Osteoblast (primary cell): ENCODE measurements around the gene LETM1. TPM values are rescaled to one million over a fixed set of nuclear protein-coding genes. Genes with fewer than 3 reads are reported as not detected.

ENCODE experiments used
- DNase-seq: peaks from one replicate; pipeline ENCODE4 v3.0.0; 2011; ENCODE audit warnings: low spot score, mixed read lengths; ENCODE audit not compliant: insufficient read length; ENCODE audit errors: missing footprints
- H2AFZ ChIP-seq: 2 replicates; pipeline ENCODE4 v1.6.0; 2011; ENCODE audit warnings: mild to moderate bottlenecking, low read length
- H3K27ac ChIP-seq: 2 replicates; pipeline ENCODE4 v1.5.1; 2011; ENCODE audit warnings: mild to moderate bottlenecking, low read depth, low read length, moderate library complexity
- H3K27me3 ChIP-seq: 2 replicates; pipeline ENCODE4 v1.6.0; 2012; ENCODE audit warnings: mild to moderate bottlenecking, control low read depth, inconsistent platforms, low read length, moderate library complexity; ENCODE audit not compliant: insufficient read depth
- H3K36me3 ChIP-seq: 2 replicates; pipeline ENCODE4 v1.5.1; 2011; ENCODE audit warnings: mild to moderate bottlenecking, low read length, control low read depth, moderate library complexity; ENCODE audit not compliant: insufficient read depth
- H3K4me1 ChIP-seq: 2 replicates; pipeline ENCODE4 v1.5.1; 2011; ENCODE audit warnings: mild to moderate bottlenecking, low read length, control low read depth, moderate library complexity; ENCODE audit not compliant: insufficient read depth
- H3K4me2 ChIP-seq: 2 replicates; pipeline ENCODE4 v1.6.0; 2011; ENCODE audit warnings: mild to moderate bottlenecking, low read length; ENCODE audit not compliant: insufficient read depth
- H3K4me3 ChIP-seq: fragments of 200-600 bp; sonication (generic); 3 replicates; pipeline ENCODE4 v1.5.1; 2012; ENCODE audit warnings: mild to moderate bottlenecking, low read length, inconsistent platforms; ENCODE audit not compliant: insufficient read depth
- H3K79me2 ChIP-seq: 2 replicates; pipeline ENCODE4 v1.6.0; 2012; ENCODE audit warnings: mild to moderate bottlenecking, low read length, control low read depth, inconsistent platforms; ENCODE audit not compliant: insufficient read depth
- H3K9me3 ChIP-seq: 2 replicates; pipeline ENCODE4 v1.5.1; 2011; ENCODE audit warnings: low read depth, low read length, control low read depth
- H4K20me1 ChIP-seq: 2 replicates; pipeline ENCODE4 v1.6.0; 2012; ENCODE audit warnings: mild to moderate bottlenecking, low read length, control low read depth; ENCODE audit not compliant: insufficient read depth
- CTCF ChIP-seq: IDR thresholded peaks from 2 replicates; pipeline ENCODE4 v1.5.1; 2011; ENCODE audit warnings: mild to moderate bottlenecking, low read depth, low read length, moderate library complexity; ENCODE audit errors: extremely low read depth
- total RNA-seq: library from RNA; depleted of rRNA; stranded (reverse); fragments of >200 nt; gene quantifications from 2 replicates; pipeline ENCODE4 v1.2.3, GENCODE V29; 2012

LETM1 gene
- total RNA-seq, 1 donor = 75.3 TPM

- Histone ChIP-seq H3K79me2 (no peaks in the 10 kb centered on the region), H3K27me3 (peaks cover 4% of the 10 kb centered on the region), H4K20me1 (no peaks in the 10 kb centered on the region), H3K4me3 (no peak overlapping the region), H3K36me3 (no peaks in the 10 kb centered on the region), H3K4me2 (no peak overlapping the region), H3K4me1 (no peaks in the 10 kb centered on the region), H3K9me3 (no peaks in the 10 kb centered on the region), H2AFZ (no peak overlapping the region), H3K27ac (no peak overlapping the region)
- no peak for DNase-seq
- TF ChIP-seq CTCF = no peak
Observed at GRCh38 chr4:1787411-1788077, 68.4 kb downstream of the LETM1 start.

GRCh38 chr4:1786544-1787362 lies 69.2 kb downstream of the LETM1 start:
- Histone ChIP-seq H2AFZ (no peak overlapping the region), H3K4me1 (no peaks in the 10 kb centered on the region)
- TF ChIP-seq CTCF = no peak

GRCh38 chr4:1785592-1785991 lies 70.4 kb downstream of the LETM1 start:
- Histone ChIP-seq H3K4me1 (no peaks in the 10 kb centered on the region), H3K9me3 (no peaks in the 10 kb centered on the region), H3K79me2 (no peaks in the 10 kb centered on the region), H3K4me3 (no peak overlapping the region), H3K4me2 (no peak overlapping the region), H3K27ac (no peak overlapping the region), H3K27me3 (no peaks in the 10 kb centered on the region), H4K20me1 (no peaks in the 10 kb centered on the region), H3K36me3 (no peaks in the 10 kb centered on the region), H2AFZ (no peak overlapping the region)
- TF ChIP-seq CTCF = no peak
- no peak for DNase-seq

More at GRCh38 chr4:1786544-1787362, 69.2 kb downstream of the LETM1 start:
- Histone ChIP-seq H3K36me3 (no peaks in the 10 kb centered on the region), H3K27me3 (peaks cover 3% of the 10 kb centered on the region), H3K4me3 (no peak overlapping the region), H3K27ac (no peak overlapping the region), H3K4me2 (no peak overlapping the region), H3K79me2 (no peaks in the 10 kb centered on the region), H4K20me1 (no peaks in the 10 kb centered on the region), H3K9me3 (no peaks in the 10 kb centered on the region)
- no peak for DNase-seq
